K562 (cell line): ENCODE data around the gene TCEAL5. TPM values are rescaled to one million over a fixed set of nuclear protein-coding genes. Genes with fewer than 3 reads are reported as not detected.

Source experiments
- DIDO1 ChIP-seq: fragments of 450-650 bp; IDR thresholded peaks from 2 replicates; pipeline ENCODE4 v1.6.1; 2016; ENCODE audit warnings: low read depth, missing biosample characterization, missing genetic modification characterization
- ETS2 ChIP-seq: IDR thresholded peaks from 2 replicates; pipeline ENCODE4 v1.6.1; 2016; ENCODE audit warnings: borderline replicate concordance, missing genetic modification characterization, mild to moderate bottlenecking, moderate library complexity, missing compliant biosample characterization; ENCODE audit not compliant: poor library complexity, severe bottlenecking
- FOSL1 ChIP-seq: fragments of 200-800 bp; sonication (Bioruptor generic); conservative IDR thresholded peaks from 2 replicates; pipeline ENCODE4 v1.6.1; 2016; ENCODE audit warnings: missing genetic modification characterization, missing compliant biosample characterization
- FOXJ3 ChIP-seq: sonication (generic); formaldehyde crosslinking; IDR thresholded peaks from 2 replicates; pipeline ENCODE4 v1.4.0; 2020; ENCODE audit warnings: mild to moderate bottlenecking, missing genetic modification reagents
- GTF2B ChIP-seq: IDR thresholded peaks from 2 replicates; pipeline ENCODE4 v1.6.1; 2011; ENCODE audit not compliant: insufficient read length; ENCODE audit errors: extremely low read depth
- PCBP1 ChIP-seq: fragments of 200-400 bp; formaldehyde crosslinking; IDR thresholded peaks from 2 replicates; pipeline ENCODE4 v1.6.1; 2018; ENCODE audit warnings: mild to moderate bottlenecking, low read depth, low read length; ENCODE audit not compliant: poor library complexity, severe bottlenecking
- RHOXF2B ChIP-seq: fragments of 250-450 bp; sonication (Bioruptor Pico); conservative IDR thresholded peaks from 2 replicates; pipeline ENCODE4 v1.5.1; 2021
- SAFB2 ChIP-seq: fragments of 200-400 bp; formaldehyde crosslinking; IDR thresholded peaks from 2 replicates; pipeline ENCODE4 v1.6.1; 2018; ENCODE audit warnings: borderline replicate concordance, low read length, low read depth, moderate library complexity; ENCODE audit not compliant: severe bottlenecking
- SOX6 ChIP-seq: fragments of 450-650 bp; IDR thresholded peaks from 2 replicates; pipeline ENCODE4 v1.6.1; 2014; ENCODE audit warnings: mild to moderate bottlenecking
- SP2 ChIP-seq: IDR thresholded peaks from 2 replicates; pipeline ENCODE4 v1.6.1; 2011; ENCODE audit warnings: mild to moderate bottlenecking, low read depth, low read length, moderate library complexity; ENCODE audit not compliant: poor library complexity, severe bottlenecking; ENCODE audit errors: extremely low read depth
- STAT6 ChIP-seq: sonication (generic); formaldehyde crosslinking; IDR thresholded peaks from 2 replicates; pipeline ENCODE4 v1.8.1; 2023; ENCODE audit warnings: mild to moderate bottlenecking, missing genetic modification reagents
- TCF3 ChIP-seq: sonication (generic); formaldehyde crosslinking; IDR thresholded peaks from 2 replicates; pipeline ENCODE4 v1.4.0; 2020; ENCODE audit warnings: mild to moderate bottlenecking, missing genetic modification reagents
- ZFP1 ChIP-seq: fragments of 450-650 bp; formaldehyde crosslinking; IDR thresholded peaks from 2 replicates; pipeline ENCODE4 v1.4.0; 2020; ENCODE audit warnings: mild to moderate bottlenecking, mixed read lengths
- ZNF24 ChIP-seq: fragments of 450-650 bp; IDR thresholded peaks from 2 replicates; pipeline ENCODE4 v1.6.1; 2016
- ZNF282 ChIP-seq: sonication (generic); formaldehyde crosslinking; IDR thresholded peaks from 2 replicates; pipeline ENCODE4 v1.8.1; 2023; ENCODE audit warnings: missing genetic modification reagents
- ZNF318 ChIP-seq, 2 experiments: fragments of 450-650 bp; IDR thresholded peaks; 2 replicates each; pipeline ENCODE4 v1.6.1; 2016; ENCODE audit warnings: mild to moderate bottlenecking in 2 of 2, borderline replicate concordance in 1 of 2, low read depth in 1 of 2, moderate library complexity in 1 of 2
- polyA plus RNA-seq, 8 experiments: library from polyadenylated mRNA; depleted of rRNA in 4 of 8; stranded (reverse) in 5 of 8; unstranded in 3 of 8; fragments of >200 nt; fragmentation: Nextera tagmentation in 2 of 8; fragmentation: Illumina TruSeq in 1 of 8; extraction: Ambion mirVana in 2 of 8; extraction: Trizol in 1 of 8; gene quantifications; 2 replicates each; pipeline versions ENCODE4 v1.2.1 to v1.2.3, GENCODE V29; 2011 to 2014; ENCODE audit warnings: inconsistent platforms in 1 of 8, missing spikeins in 1 of 8
- total RNA-seq, 7 experiments: library from RNA; depleted of rRNA in 6 of 7; stranded (reverse); fragments of >200 nt in 6 of 7; fragmentation: Illumina TruSeq in 2 of 7; extraction: Trizol in 2 of 7; gene quantifications; 2 replicates each; pipeline versions ENCODE4 v1.2.1 to v1.2.3, GENCODE V29; 2011 to 2021; ENCODE audit warnings: low replicate concordance in 1 of 7

The TCEAL5 gene
- total and polyA plus RNA-seq, 9 of the 15 experiments (the other 6 are each of a cell fraction or from before 2014, with no cell fraction given), result 0.10 to 0.18 TPM; not detected in 7

- TF ChIP-seq ZNF318 (IDR thresholded peaks at IDR 0.05; ENCODE audit: borderline replicate concordance in 1 of 2, low read depth in 1 of 2) (no peak), ZNF282 (CRISPR knock-in tag) (no peak), ZFP1 (no peak), SAFB2 (no peak), SOX6 (no peak), PCBP1 (no peak), ETS2 (no peak), ZNF24 (no peak), STAT6 (CRISPR knock-in tag) (no peak), FOXJ3 (CRISPR knock-in tag) (no peak), DIDO1 (tag) (no peak), RHOXF2B (CRISPR knock-in tag) (no peak), FOSL1 (no peak), SP2 (no peak), TCF3 (no peak), GTF2B (no peak)
Observed at GRCh38 chrX:103310555-103311398, 34.2 kb upstream of the TCEAL5 start, which contains the start of gene BEX2 (continued).
